Ectodermal cell (in vitro differentiated cells): Measurements from ENCODE around the gene PITX1.

Experiments used
- H3K27ac ChIP-seq: 2 replicates; pipeline ENCODE4 v1.7.0; 2013; ENCODE audit warnings: mild to moderate bottlenecking, low read depth, low read length; ENCODE audit not compliant: insufficient read depth, poor library complexity, severe bottlenecking
- H3K27me3 ChIP-seq: 2 replicates; pipeline ENCODE4 v1.7.0; 2013; ENCODE audit warnings: mild to moderate bottlenecking, low read length; ENCODE audit not compliant: insufficient read depth, control insufficient read depth, poor library complexity, severe bottlenecking
- H3K36me3 ChIP-seq: one replicate; pipeline ENCODE4 v1.7.0; 2013; ENCODE audit warnings: low read length; ENCODE audit not compliant: control insufficient read depth, insufficient read depth
- H3K4me1 ChIP-seq: one replicate; pipeline ENCODE4 v1.7.0; 2013; ENCODE audit warnings: low read length; ENCODE audit not compliant: control insufficient read depth, insufficient read depth
- H3K4me3 ChIP-seq: 2 replicates; pipeline ENCODE4 v1.7.0; 2013; ENCODE audit warnings: low read depth, low read length, control low read depth; ENCODE audit not compliant: insufficient read depth
- H3K9me3 ChIP-seq: 2 replicates; pipeline ENCODE4 v1.7.0; 2013; ENCODE audit warnings: mild to moderate bottlenecking, low read length, moderate library complexity; ENCODE audit not compliant: control insufficient read depth
- WGBS, 2 experiments: methylation state at CpG; one replicate each; pipeline ENCODE4 v1.1.7; 2013; ENCODE audit warnings: missing lambda C conversion rate in 2 of 2; 5-methylcytosine and 5-hydroxymethylcytosine counted together

Gene PITX1

DNA sequence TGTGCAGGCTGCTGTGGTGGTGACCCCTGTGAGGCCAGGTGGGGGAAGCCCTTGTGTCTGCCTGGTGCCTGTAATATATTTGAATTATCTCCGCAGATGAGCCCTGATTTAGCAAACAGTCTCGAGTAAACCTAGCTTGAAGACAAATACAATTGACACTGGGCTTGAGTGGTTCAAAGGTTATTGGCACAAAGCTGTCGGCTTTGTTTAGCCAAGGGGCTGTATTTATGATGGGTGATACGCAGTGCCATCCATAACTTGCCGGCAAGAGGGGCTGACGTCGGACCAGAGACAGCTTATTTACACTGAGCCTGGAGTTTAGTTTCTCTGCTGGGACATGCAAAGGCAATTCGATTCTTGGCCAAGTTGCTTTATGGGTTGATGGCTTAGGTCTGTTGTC, 20.0 kb upstream of the PITX1 start:
- H3K4me3 ChIP-seq: no peak overlapping the region
- H3K27ac ChIP-seq: no peak overlapping the region
- 91 to 92% methylated on average over 8 of the region's 8 CpGs for WGBS, 2 experiments
- H3K9me3 ChIP-seq: no peaks in the 10 kb centered on the region
- H3K27me3 ChIP-seq: peaks cover 73% of the 10 kb centered on the region
- no peaks in the 10 kb centered on the region for H3K36me3 ChIP-seq
- H3K4me1 ChIP-seq: no peaks in the 10 kb centered on the region

DNA sequence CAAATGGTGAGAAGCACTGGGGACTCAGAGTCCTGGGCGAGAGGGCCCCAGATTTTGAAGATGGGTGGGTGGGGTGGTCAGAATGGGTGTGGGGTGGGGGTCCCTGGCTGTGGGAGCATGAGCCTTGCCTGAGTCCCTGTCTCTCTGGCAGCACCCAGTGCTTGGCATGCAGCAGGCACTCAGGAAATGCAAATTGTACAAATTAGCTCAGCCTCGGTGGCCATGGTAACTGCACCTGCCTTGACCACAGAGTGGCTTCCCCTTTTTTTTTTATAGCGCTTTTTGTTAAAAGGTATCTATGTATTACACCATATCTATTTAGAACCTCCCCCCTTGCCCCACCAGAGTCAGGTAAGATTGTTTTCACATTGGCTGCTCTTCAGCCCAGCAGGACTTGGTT, 19.2 kb upstream of the PITX1 start:
- Histone ChIP-seq H3K9me3 (no peaks in the 10 kb centered on the region), H3K4me1 (peaks cover 6% of the 10 kb centered on the region), H3K4me3 (no peak overlapping the region), H3K27ac (no peak overlapping the region), H3K27me3 (peaks cover 78% of the 10 kb centered on the region), H3K36me3 (no peaks in the 10 kb centered on the region)
- WGBS, 2 experiments: 81 to 85% methylated on average over 2 to 3 of the region's 3 CpGs

DNA sequence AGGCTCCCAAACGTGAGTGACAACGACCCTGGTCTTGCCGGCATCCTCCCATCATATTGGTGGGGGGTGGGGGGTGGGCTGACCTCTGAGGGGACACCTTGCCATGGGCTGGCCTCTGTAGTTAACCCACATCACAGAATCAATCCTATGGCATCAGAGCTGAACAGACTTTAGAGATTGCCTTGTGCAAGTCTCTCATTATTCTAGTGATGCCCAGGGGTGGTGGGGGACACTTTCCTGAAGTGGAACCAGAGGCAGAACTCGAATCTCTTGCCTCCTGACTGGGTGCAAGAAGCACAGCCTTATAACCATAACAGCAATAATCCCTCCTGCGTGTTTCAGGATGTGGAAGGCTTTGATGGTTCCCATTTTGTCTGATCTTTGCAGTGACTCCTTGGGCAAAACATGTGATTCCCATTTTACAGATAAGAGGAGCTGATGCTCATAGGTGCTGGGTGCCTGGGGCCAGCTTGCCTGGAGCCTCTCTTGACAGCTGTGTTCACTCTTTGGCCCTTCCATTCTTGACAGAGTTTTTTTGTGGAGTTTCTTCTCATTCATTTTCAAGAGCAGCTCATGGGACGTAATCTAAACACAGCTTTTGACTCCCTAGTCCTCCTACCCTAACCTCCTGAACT, 18.6 kb upstream of the PITX1 start:
- H3K27ac ChIP-seq: no peak overlapping the region

DNA sequence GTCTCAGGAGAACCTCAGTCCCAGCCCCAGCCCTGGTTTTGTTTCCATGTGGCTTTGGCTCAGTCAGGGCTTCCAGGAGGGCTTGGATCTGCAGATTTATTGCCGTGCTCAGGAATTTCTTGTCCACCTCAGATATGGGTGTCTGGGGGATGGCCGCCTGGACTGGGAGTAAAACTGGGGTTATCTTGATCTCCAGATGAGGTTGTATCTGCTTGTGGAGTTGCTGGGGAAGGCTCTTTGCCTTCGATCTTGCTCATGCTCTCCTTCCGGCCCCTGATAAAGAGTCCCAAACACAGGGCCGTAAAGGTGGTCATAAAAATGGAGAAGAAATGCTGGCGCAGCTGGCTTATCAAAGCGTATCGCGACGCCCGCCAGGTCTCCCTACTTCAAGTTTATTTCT, 17.8 kb upstream of the PITX1 start:
- Histone ChIP-seq H3K4me1 (peaks cover 12% of the 10 kb centered on the region), H3K27ac (no peak overlapping the region), H3K27me3 (peaks cover 83% of the 10 kb centered on the region)

More for the DNA sequence above, 18.6 kb upstream of the PITX1 start:
- Histone ChIP-seq H3K27me3 (peaks cover 78% of the 10 kb centered on the region), H3K4me3 (no peak overlapping the region), H3K36me3 (no peaks in the 10 kb centered on the region), H3K4me1 (peaks cover 12% of the 10 kb centered on the region), H3K9me3 (no peaks in the 10 kb centered on the region)
- 89% methylated on average over 3 to 6 of the region's 6 CpGs for WGBS, 2 experiments

DNA sequence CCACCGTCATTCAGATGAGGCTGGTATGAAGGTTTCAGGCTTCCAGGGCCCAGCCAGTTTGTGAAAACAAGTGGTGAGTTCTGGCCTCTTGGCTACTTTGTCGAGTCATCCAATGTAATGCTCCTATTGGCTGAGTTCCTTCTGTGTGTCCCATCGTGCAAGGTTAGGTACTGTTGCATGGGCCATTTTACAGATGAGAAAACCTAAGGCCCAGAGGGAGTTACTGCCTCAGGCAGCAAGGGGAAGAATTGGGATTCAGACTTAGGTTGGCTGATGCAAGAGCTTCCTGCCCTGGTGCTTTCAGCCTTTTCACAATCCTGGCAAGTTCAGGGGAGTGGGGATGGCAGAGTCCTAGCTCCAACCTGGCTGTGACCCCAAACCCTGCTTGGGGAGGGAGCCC, 17.4 kb upstream of the PITX1 start:
- no peak overlapping the region for H3K27ac ChIP-seq
- H3K4me1 ChIP-seq: peaks cover 12% of the 10 kb centered on the region
- H3K9me3 ChIP-seq: no peaks in the 10 kb centered on the region
- 82% methylated on average over 3 of the region's 3 CpGs for WGBS, 2 experiments
- H3K27me3 ChIP-seq: peaks cover 82% of the 10 kb centered on the region
- no peak overlapping the region for H3K4me3 ChIP-seq
- H3K36me3 ChIP-seq: no peaks in the 10 kb centered on the region

More for the DNA sequence above, 17.8 kb upstream of the PITX1 start:
- 93 to 96% methylated on average over 11 of the region's 11 CpGs for WGBS, 2 experiments
- Histone ChIP-seq H3K9me3 (no peaks in the 10 kb centered on the region), H3K4me3 (no peak overlapping the region), H3K36me3 (no peaks in the 10 kb centered on the region)

DNA sequence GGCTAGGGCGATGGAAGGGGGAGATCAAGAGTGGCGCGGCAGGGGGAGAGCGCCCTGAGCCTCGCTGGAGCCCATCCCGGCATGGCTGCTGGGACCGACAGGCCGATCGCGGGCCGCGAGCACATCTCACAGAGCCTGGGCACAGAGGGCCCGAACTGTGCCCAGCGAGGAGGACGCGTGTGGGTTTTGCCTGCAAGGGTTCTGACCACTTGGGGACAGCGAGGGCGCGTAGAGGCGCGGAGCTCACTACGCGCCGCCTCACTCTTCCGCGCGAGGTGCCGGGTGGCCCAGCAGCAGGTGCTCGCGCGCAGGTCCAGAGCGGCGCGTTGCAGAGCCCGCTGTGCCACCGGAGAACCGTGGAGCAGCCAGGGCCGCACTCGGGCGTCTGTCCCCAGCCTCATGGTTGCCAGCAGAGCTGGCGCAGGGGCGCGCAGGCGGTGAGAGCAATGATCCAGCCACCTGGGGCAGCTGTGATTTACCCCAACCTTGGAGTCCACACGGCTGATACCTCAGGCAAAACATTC, 16.3 kb upstream of the PITX1 start:
- Histone ChIP-seq H3K27me3 (peaks cover 82% of the 10 kb centered on the region), H3K4me1 (peaks cover 12% of the 10 kb centered on the region), H3K9me3 (no peaks in the 10 kb centered on the region), H3K27ac (no peak overlapping the region), H3K4me3 (peak overlapping the region; percentile 8), H3K36me3 (no peaks in the 10 kb centered on the region)
- WGBS, 2 experiments: 16 to 18% methylated on average over 45 of the region's 45 CpGs

DNA sequence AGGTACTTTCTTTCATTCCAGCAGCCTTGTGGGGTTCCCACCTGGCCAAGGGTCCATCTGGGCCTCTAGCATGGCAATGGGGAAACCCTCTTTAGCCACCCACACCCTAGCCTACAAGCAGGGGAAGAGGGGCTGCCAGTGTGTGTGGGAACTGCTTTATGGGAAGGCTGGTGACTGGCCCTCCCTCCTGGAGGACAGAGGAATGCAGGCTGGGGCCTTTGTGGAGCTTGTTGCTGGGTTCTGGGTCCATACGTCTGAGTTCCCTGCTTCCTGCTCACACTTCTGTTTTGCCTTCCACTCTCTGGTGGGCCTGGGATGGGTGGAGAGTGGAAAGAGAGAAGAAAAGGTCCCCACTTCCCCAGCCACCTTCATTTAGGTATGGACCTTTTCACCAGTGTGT, 14.9 kb upstream of the PITX1 start:
- 17 to 38% methylated on average over 1 of the region's 1 CpG for WGBS, 2 experiments
- Histone ChIP-seq H3K27me3 (peaks cover 86% of the 10 kb centered on the region), H3K9me3 (no peaks in the 10 kb centered on the region), H3K4me1 (peaks cover 12% of the 10 kb centered on the region), H3K36me3 (no peaks in the 10 kb centered on the region), H3K4me3 (no peak overlapping the region), H3K27ac (no peak overlapping the region)

DNA sequence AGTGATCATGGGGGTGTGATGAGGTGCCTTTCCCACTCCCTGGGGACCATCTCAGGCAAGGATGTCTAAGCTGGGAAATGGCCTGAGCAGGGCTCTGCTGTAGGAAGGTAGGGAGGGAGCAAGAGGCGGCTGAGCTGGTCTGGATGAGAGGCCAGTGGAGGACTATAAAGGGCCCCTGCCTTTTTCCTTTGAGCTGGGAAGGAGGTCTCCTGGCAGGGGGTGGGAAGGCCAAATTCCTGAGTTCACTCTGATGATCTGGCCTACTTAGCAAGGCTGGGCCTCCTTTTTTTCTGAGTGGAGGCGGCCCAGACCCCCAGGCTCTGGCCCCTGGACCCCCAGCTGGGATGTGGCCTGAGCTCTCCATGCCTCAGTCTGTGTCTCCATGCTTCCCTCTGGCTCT, 14.3 kb upstream of the PITX1 start:
- Histone ChIP-seq H3K27me3 (peaks cover 86% of the 10 kb centered on the region), H3K27ac (no peak overlapping the region), H3K4me3 (no peak overlapping the region), H3K36me3 (no peaks in the 10 kb centered on the region), H3K9me3 (no peaks in the 10 kb centered on the region), H3K4me1 (peaks cover 12% of the 10 kb centered on the region)
- WGBS, 2 experiments: 42 to 51% methylated on average over 2 of the region's 2 CpGs

DNA sequence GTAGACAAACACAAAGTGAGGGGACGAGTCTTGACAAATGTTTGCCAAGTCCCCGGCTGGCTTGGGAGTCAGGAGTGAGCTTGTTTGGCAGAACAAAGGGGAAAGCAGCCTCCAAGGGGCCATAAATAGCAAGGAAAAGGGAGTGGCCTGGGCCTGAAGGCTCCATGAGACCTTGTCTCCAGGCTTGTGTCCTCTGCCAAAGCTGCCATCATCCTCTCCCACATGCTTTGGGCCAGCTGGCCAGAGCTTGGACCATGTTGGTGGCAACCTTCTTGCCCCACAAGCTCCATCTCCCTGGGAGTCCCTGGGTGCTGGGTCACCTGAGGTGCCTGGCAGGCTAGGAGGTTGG, 13.3 kb upstream of the PITX1 start:
- 74 to 78% methylated on average over 2 of the region's 2 CpGs for WGBS, 2 experiments
- Histone ChIP-seq H3K4me3 (no peak overlapping the region), H3K27me3 (peaks cover 86% of the 10 kb centered on the region), H3K27ac (no peak overlapping the region), H3K4me1 (peaks cover 12% of the 10 kb centered on the region), H3K36me3 (no peaks in the 10 kb centered on the region), H3K9me3 (no peaks in the 10 kb centered on the region)

DNA sequence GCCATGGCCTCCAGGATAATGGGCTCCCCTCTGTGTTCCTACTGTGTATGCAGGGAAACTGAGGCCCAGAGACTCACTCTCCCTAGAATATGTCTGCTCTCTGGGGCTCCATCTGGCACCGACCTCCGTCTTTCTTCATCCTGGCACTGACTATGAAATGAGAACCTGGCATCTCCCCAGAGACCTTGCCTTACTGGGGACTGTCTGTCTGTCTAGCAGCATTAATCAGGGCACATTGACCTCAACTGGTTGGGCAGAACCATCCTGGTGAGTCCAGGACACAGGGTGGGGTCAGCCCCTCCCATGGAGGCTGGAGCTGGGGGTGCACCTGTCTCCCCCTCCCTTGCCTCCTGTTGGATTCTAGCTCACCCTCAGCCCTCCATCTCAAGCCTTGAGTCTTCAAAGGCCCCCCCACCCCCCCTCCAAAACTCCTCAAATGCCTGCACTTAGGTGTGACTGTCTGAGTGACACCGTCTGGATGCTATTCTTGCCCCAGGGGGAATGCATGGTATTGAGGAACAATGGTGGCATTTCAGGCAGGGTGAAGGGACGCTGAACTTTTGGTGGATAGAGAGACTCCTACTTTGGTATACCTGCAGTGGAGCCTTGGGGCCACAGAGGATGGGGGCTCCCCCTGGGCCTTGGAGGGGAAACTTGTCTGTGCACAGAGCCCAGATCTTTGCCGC, 12.8 kb upstream of the PITX1 start:
- 79 to 92% methylated on average over 5 of the region's 5 CpGs for WGBS, 2 experiments
- peaks cover 12% of the 10 kb centered on the region for H3K4me1 ChIP-seq
- peaks cover 86% of the 10 kb centered on the region for H3K27me3 ChIP-seq
- H3K4me3 ChIP-seq: no peak overlapping the region
- H3K27ac ChIP-seq: no peak overlapping the region
- no peaks in the 10 kb centered on the region for H3K9me3 ChIP-seq
- H3K36me3 ChIP-seq: no peaks in the 10 kb centered on the region
